GM19324 (cell line): ENCODE results near the gene ZFR.
A peak's percentile ranks its signal among the peaks of the same experiment; 100 is the strongest.
"Not testable (repeated sequence)": the region's sequence is repeated elsewhere in the genome, so short reads cannot be mapped to it uniquely, and the experiment has no call there.

ENCODE experiments used
- ATAC-seq: cut with Tn5 transposase; IDR thresholded peaks from one replicate; pipeline ENCODE4 v1.9.1; 2021; ENCODE audit warnings: mild to moderate bottlenecking, moderate library complexity; ENCODE audit not compliant: unreplicated experiment, low FRiP score

Gene ZFR

GRCh38 chr5:32367271-32367670, 77.3 kb downstream of the ZFR start:
- not testable (repeated sequence) for ATAC-seq

- ATAC-seq = no peak
Measured at GRCh38 chr5:32365623-32366022, 78.9 kb downstream of the ZFR start.

- ATAC-seq = no peak
Measured at GRCh38 chr5:32363030-32363429, 81.5 kb downstream of the ZFR start.

- no peak for ATAC-seq
Measured at GRCh38 chr5:32362527-32362926, 82.0 kb downstream of the ZFR start.

GRCh38 chr5:32360906-32361305, 83.6 kb downstream of the ZFR start:
- no peak for ATAC-seq

- no peak for ATAC-seq
Measured at GRCh38 chr5:32358611-32359010, 85.9 kb downstream of the ZFR start.

- ATAC-seq = no peak
Measured at GRCh38 chr5:32357658-32358057, 86.9 kb downstream of the ZFR start.

- no peak for ATAC-seq
Measured at GRCh38 chr5:32355686-32356085, 88.9 kb downstream of the ZFR start.

GRCh38 chr5:32353420-32353819, 91.1 kb downstream of the ZFR start:
- ATAC-seq = no peak

GRCh38 chr5:32352685-32353084, 91.9 kb downstream of the ZFR start:
- no peak for ATAC-seq

GRCh38 chr5:32346869-32347268, 97.7 kb downstream of the ZFR start:
- ATAC-seq = no peak

GRCh38 chr5:32343058-32343672, 101.4 kb downstream of the ZFR start:
- no peak for ATAC-seq

- no peak for ATAC-seq
Measured at GRCh38 chr5:32342656-32343055, 101.9 kb downstream of the ZFR start.

- ATAC-seq = no peak
Measured at GRCh38 chr5:32339878-32340277, 104.7 kb downstream of the ZFR start.

GRCh38 chr5:32339198-32339597, 105.3 kb downstream of the ZFR start:
- ATAC-seq = no peak

GRCh38 chr5:32332966-32333365, 111.6 kb downstream of the ZFR start:
- no peak for ATAC-seq

- no peak for ATAC-seq
Measured at GRCh38 chr5:32332361-32332760, 112.2 kb downstream of the ZFR start.

- ATAC-seq = no peak
Measured at GRCh38 chr5:32331935-32332274, 112.6 kb downstream of the ZFR start.

GRCh38 chr5:32331217-32331934, 113.2 kb downstream of the ZFR start:
- ATAC-seq = no peak

- no peak for ATAC-seq
Measured at GRCh38 chr5:32330126-32330971, 114.2 kb downstream of the ZFR start.

GRCh38 chr5:32329395-32329834, 115.1 kb downstream of the ZFR start:
- ATAC-seq = peak; percentile 60
